Fibroblast of pulmonary artery (primary cell): ENCODE data around the gene GNG2.

ENCODE experiments used
- DNase-seq: peaks from one replicate; pipeline ENCODE4 v3.0.0-alpha.2; 2010; ENCODE audit warnings: low read depth
- H3K4me3 ChIP-seq: replicated peaks from 2 replicates; pipeline ENCODE4 v1.5.1; 2011; ENCODE audit warnings: low read depth, mild to moderate bottlenecking, control low read depth, low read length, moderate library complexity
- TF ChIP-seq, protein P1 (sequence below): IDR thresholded peaks from 2 replicates; pipeline ENCODE4 v1.5.1; 2011; ENCODE audit warnings: mild to moderate bottlenecking, control low read depth, low read length, inconsistent platforms; ENCODE audit errors: missing control alignments

GNG2 gene

DNA sequence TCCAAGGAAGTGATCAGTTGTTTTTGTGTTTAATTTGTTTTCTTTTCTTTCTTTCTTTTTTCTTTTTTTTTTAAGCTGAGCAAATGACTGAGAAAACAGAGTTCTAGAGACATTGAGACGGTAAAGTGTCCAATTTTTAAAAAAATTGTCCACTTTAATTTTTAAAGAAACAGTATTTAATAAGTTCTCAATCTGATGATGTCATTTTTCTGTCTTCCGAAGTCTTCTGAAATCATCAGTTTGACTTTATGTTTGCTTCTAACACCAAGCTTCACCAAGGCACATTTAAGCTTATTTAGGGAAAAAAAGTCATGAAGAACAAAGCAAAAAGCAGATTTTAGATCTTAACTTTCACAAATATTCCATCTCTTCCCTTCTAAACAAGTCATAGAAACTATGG, 65.6 kb downstream of the GNG2 start:
- H3K4me3 ChIP-seq = no peak overlapping the region
- TF ChIP-seq, protein P1, sequence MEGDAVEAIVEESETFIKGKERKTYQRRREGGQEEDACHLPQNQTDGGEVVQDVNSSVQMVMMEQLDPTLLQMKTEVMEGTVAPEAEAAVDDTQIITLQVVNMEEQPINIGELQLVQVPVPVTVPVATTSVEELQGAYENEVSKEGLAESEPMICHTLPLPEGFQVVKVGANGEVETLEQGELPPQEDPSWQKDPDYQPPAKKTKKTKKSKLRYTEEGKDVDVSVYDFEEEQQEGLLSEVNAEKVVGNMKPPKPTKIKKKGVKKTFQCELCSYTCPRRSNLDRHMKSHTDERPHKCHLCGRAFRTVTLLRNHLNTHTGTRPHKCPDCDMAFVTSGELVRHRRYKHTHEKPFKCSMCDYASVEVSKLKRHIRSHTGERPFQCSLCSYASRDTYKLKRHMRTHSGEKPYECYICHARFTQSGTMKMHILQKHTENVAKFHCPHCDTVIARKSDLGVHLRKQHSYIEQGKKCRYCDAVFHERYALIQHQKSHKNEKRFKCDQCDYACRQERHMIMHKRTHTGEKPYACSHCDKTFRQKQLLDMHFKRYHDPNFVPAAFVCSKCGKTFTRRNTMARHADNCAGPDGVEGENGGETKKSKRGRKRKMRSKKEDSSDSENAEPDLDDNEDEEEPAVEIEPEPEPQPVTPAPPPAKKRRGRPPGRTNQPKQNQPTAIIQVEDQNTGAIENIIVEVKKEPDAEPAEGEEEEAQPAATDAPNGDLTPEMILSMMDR = no peak
- DNase-seq = no peak

DNA sequence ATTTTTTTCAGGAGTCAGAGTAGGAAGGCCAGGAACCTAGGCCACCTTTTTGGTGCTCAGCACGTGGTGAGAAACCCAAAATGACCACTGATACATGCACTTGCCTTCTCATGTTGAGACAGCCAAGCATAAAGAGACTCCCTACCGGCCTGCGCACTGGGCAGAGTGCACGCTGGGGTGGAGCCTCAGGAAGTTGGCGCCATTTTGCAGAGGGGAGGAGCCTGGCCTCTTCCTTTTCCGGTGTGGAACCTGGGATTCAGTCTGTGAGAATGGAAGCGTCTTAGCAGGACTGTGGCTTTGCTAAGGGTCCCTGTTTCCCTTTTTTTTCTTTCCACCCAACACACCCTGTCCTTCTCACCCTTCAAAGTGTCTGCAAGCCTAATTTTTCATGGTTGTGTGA, 66.0 kb downstream of the GNG2 start:
- TF ChIP-seq, protein P1 = no peak
- H3K4me3 ChIP-seq = no peak overlapping the region
- no peak for DNase-seq

DNA sequence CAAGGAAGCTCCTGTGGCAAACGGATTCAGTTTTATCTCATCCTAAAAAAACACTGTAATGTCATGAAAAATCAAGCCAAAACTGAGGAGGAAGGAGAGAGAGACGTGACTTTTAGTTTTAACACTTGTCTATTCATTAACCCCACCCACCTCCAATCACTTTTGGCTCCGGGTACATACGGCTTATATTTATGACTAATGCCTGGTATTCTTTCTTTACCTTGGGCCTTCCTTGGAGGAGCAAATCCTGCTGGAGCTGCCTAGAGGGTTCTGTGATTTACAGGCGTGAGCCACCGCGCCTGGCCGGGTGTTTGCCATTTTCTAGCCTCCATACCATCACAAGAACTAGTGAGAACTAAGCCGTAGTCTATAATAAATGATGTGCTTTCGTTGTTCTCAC, 68.2 kb downstream of the GNG2 start:
- DNase-seq = no peak
- no peak overlapping the region for H3K4me3 ChIP-seq
- TF ChIP-seq, protein P1 = no peak

DNA sequence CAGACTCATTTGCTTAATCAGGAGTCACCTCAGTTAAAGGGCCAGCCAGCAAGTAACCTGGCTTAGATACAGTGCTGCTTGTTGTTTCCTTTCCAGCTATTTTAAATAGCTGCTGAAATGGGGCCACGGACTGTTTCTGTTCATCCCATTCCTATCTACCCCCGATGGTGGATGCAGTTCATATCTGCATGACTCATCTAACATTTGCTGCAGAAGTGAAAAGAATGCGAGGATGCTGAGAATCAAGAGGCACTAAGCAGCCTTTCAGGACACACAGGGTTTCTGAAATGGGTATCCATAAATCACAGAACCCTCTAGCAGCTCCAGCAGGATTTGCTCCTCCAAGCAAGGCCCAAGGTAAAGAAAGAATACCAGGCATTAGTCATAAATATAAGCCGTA, 68.8 kb downstream of the GNG2 start:
- TF ChIP-seq, protein P1 = no peak
- DNase-seq = peak; percentile 44
- no peak overlapping the region for H3K4me3 ChIP-seq

DNA sequence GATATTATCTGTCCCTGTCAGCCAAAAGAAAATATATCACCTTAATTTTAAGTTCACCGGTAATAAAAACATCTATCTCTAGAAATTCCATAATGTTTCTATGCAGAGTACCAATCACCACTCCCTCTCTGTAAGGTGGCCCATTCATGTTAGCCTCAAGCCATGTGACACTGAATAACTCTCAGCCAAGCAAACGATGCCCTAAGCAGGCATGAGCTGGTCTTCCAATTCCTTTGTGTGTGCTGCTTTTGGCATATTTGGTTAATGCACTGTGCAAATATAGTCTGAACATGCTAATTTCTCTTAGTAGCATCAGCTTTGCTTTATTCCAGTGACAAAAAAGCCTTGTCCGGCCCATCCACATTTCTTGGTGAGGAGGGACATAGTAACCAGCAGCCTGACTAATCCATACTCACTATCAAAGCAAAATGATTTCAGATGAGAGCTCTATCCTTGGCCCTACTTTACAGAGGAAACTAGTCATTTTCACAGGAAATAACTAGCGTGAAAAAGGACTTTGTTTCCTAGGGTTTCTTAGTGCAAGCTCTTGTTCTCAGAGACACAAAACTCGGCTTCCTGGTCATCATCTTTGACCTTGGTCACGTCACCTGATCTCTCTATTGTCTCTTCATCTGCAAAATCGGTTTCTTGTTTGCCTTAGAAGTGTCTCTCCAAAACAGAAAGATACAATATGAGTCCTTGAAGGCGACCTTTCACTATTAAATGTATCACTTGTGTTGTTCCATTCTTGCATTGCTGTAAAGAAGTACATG, 69.7 kb downstream of the GNG2 start:
- no peak overlapping the region for H3K4me3 ChIP-seq
- TF ChIP-seq, protein P1 = no peak
- no peak for DNase-seq

DNA sequence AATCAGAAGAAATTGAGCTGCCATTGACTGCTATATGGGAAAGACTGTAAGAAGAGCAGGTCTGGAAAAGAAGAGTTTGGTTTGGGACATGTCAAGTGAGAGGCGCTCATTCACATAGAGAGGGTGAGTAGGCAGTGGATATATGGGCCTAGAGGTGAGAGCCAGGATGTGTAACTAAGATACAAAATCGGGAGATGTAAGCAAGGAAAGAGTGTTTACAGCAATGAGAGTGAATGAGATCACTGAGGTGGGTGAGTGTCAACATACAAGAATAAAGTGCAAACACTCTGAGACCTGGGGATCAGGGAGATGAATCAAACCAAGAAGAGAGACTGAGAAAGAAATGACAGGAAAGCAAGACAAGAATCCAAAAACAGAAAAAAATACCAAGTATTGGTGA, 70.9 kb downstream of the GNG2 start:
- TF ChIP-seq, protein P1 = no peak
- H3K4me3 ChIP-seq = no peak overlapping the region
- no peak for DNase-seq

DNA sequence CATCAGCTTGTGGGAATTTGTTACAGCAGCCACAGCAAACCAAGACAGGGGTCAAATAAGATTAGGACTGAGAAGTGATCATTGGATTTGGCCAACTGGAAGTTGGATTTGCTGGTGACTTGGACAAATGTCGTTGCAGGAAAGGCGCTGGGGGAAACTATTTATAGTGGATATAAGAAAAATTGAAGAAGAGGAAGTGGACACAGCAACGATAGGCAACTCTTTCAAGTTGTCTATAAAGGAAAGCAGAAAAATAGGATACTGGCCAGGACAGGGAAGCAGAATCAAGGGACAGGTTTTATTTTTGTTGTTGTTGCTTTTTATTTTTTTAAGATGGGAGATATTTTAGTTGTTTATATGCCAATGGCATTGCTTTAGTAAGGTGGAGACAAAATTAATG, 72.8 kb downstream of the GNG2 start:
- no peak overlapping the region for H3K4me3 ChIP-seq
- DNase-seq = no peak
- TF ChIP-seq, protein P1 = no peak
